Ovary (tissue), 9 donors: ENCODE measurements around the gene TTC39A. TPM values are rescaled to one million over a fixed set of nuclear protein-coding genes. Genes with fewer than 3 reads are reported as not detected.

Experiments
- DNase-seq, 5 donors: peaks; one replicate each; pipeline ENCODE4 v3.0.0-alpha.2; 2019 to 2020
- H3K27ac ChIP-seq, 2 donors: fragments of 200-600 bp; one replicate each; pipeline versions ENCODE4 v1.5.1 to v1.8.0; 2019 to 2022
- H3K27me3 ChIP-seq: fragments of 200-600 bp; one replicate; pipeline ENCODE4 v1.8.0; 2022
- H3K36me3 ChIP-seq: fragments of 200-600 bp; sonication (generic); one replicate; pipeline ENCODE4 v1.5.1; 2019
- H3K4me1 ChIP-seq: one replicate; pipeline ENCODE4 v1.8.1; 2013; ENCODE audit warnings: mild to moderate bottlenecking, moderate library complexity; ENCODE audit not compliant: insufficient read depth
- H3K4me3 ChIP-seq: fragments of 200-600 bp; sonication (generic); one replicate; pipeline ENCODE4 v1.5.1; 2017
- H3K9me3 ChIP-seq, 2 donors: fragments of 200-600 bp in 1 of 2; sonication (generic) in 1 of 2; one replicate each; pipeline versions ENCODE4 v1.5.1 to v1.8.1; 2013 to 2019; ENCODE audit warnings: mild to moderate bottlenecking in 1 of 2, moderate library complexity in 1 of 2
- EP300 ChIP-seq: sonication (generic); formaldehyde crosslinking; IDR thresholded peaks from one replicate; pipeline ENCODE4 v1.6.1; 2017; ENCODE audit warnings: antibody characterized with exemption
- POLR2A ChIP-seq: fragments of 450-650 bp; IDR thresholded peaks from one replicate; pipeline ENCODE4 v1.6.1; 2017; ENCODE audit warnings: antibody characterized with exemption, mild to moderate bottlenecking, moderate library complexity
- WGBS, 3 donors: extraction: QIAGEN DNeasy Blood & Tissue Kit in 1 of 3; methylation state at CpG; one replicate each; pipeline versions ENCODE4 v1.1.5 to v1.1.7; 2013 to 2017; 5-methylcytosine and 5-hydroxymethylcytosine counted together
- intact Hi-C, 4 donors: fragments of 100-400 bp; cut with DNase I; formaldehyde crosslinking; loops; one replicate each; pipeline versions ENCODE4 v1.11.0 to v1.15.1; 2022 to 2023
- polyA plus RNA-seq, 2 donors: library from polyadenylated mRNA; stranded (reverse); fragments of 200-250 nt in 1 of 2; fragments of 350-450 nt in 1 of 2; fragmentation: Illumina TruSeq in 1 of 2; extraction: RNeasy Lipid Tissue Mini Kit (QIAGEN cat#74804) in 1 of 2; gene quantifications; one replicate each; pipeline ENCODE4 v1.2.3, GENCODE V29; 2013 to 2014
- total RNA-seq, 7 donors: library from RNA; depleted of rRNA in 2 of 7; stranded (reverse); fragments of >200 nt in 2 of 7; fragmentation: NEBNext Ultra II Directional in 3 of 7; extraction: Animal tissue kit (Norgen Biotek cat#: 25700) in 3 of 7; gene quantifications; one replicate each; pipeline versions ENCODE4 v1.1.0 to v1.2.4, GENCODE V29; 2016 to 2023
- TF ChIP-seq, protein P1 (sequence below), 3 donors: fragments of 450-650 bp in 2 of 3; fragments of 200-600 bp in 1 of 3; IDR thresholded peaks; one replicate each; pipeline versions ENCODE4 v1.5.1 to v1.8.0; 2016 to 2022; ENCODE audit warnings: antibody characterized with exemption in 3 of 3, mild to moderate bottlenecking in 1 of 3
- donor health status: DM: no; HTN: no; CAD: no; lungs with moderate emphysema.
- donor health status: DM: no; HTN: no; CAD: no.
- donor health status: Bipolar disorder and iron deficiency.
- donor health status: DM: yes; HTN: yes; CAD: no.
- donor health status: DM: no; HTN: no; CAD: no.
- donor health status: DM: yes; HTN: yes; CAD: no.

TTC39A gene
- total and polyA plus RNA-seq, 9 donors, result 0.28 to 10.7 (median 0.62) TPM

DNA sequence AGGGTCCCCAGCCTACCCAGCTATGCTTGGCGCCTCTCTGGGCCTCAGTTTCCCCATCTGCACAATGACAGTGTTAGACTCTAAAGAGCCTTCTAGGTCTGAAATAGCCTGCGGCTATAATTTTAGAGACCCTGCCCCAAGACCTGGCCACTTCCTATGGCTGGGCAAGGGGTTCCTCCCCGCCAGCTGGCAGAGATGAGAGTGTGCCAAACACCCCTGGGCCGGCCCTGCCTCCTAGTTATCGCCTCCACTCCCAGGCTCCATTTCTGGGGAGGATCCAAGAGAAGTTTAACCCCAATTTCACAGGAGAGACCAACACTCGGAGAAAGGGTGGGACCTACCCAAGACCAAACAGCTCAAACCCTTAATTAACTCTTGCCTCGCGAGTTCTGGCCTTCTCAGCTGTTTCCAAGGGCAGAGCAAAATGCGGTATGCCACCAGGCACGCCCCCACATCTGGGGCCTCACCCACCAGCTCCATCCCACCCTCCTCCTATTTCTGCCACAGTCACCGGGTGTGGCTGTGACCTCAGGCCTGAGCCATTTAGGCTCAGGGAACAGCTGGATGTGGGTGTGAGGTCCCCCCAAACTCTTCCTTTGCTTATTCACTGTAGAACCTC, 35.7 kb downstream of the TTC39A start:
- Histone ChIP-seq H3K4me1 (peaks cover 3% of the 10 kb centered on the region), H3K9me3 (no peaks in the 10 kb centered on the region), H3K36me3 (no peaks in the 10 kb centered on the region), H3K4me3 (no peak overlapping the region), H3K27me3 (no peaks in the 10 kb centered on the region), H3K27ac (no peak overlapping the region)
- intact Hi-C loops, result loop anchor here in 3 of 4 donors (5.0 to 10.0 kb wide), 3 partner anchors 90 to 102 kb away; no protein-coding TSS in a partner anchor
- peak in 1 of 5 donors; percentile 9 for DNase-seq
- 61 to 71% (median 62%) methylated on average over 11 of the region's 11 CpGs for WGBS, 3 donors
- TF ChIP-seq POLR2A, result no peak
- TF ChIP-seq, protein P1, sequence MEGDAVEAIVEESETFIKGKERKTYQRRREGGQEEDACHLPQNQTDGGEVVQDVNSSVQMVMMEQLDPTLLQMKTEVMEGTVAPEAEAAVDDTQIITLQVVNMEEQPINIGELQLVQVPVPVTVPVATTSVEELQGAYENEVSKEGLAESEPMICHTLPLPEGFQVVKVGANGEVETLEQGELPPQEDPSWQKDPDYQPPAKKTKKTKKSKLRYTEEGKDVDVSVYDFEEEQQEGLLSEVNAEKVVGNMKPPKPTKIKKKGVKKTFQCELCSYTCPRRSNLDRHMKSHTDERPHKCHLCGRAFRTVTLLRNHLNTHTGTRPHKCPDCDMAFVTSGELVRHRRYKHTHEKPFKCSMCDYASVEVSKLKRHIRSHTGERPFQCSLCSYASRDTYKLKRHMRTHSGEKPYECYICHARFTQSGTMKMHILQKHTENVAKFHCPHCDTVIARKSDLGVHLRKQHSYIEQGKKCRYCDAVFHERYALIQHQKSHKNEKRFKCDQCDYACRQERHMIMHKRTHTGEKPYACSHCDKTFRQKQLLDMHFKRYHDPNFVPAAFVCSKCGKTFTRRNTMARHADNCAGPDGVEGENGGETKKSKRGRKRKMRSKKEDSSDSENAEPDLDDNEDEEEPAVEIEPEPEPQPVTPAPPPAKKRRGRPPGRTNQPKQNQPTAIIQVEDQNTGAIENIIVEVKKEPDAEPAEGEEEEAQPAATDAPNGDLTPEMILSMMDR (IDR thresholded peaks at IDR 0.05), result no peak
- TF ChIP-seq EP300, result no peak

DNA sequence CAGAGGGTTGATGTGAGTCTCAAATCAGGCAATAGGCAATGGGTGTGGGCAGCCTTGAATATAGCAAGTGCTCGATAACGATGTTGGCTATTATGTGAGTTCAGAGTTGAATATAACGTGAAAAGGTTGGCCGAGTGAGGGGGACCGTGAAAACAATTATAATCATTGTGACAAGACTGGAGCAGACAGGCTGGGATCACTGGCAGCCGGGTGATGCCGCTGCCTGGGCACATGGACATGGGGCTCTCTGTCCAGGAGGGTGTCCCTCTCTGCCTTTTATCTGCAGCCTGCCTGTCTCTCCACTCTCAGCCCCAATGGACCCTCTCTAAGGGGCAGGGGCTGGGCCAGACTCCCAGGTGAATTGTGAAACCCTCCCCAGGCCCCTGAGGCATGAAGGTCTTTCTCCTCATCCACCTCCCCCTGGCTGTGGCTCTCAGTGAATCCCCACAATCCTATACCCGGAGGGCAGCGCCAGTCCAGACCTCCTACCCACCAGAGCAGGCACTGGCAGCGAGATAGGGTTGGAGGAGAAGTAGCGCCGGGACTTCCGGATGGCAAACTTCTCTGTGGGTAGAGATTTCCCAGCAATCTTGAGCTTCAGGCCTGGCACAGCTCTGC, 36.4 kb downstream of the TTC39A start:
- Histone ChIP-seq H3K4me3 (no peak overlapping the region), H3K27ac (no peak overlapping the region), H3K27me3 (no peaks in the 10 kb centered on the region), H3K9me3 (no peaks in the 10 kb centered on the region), H3K36me3 (no peaks in the 10 kb centered on the region), H3K4me1 (peaks cover 5% of the 10 kb centered on the region)
- intact Hi-C loops, result loop anchor here in 2 of 4 donors (10.0 kb wide), 2 partner anchors 89 to 99 kb away; no protein-coding TSS in a partner anchor
- WGBS, 3 donors, result 88 to 90% (median 88%) methylated on average over 13 of the region's 13 CpGs
- peak in 1 of 5 donors; percentile 11 for DNase-seq
- TF ChIP-seq EP300 (no peak), POLR2A (no peak)
- TF ChIP-seq, protein P1 (IDR thresholded peaks at IDR 0.05), result no peak

DNA sequence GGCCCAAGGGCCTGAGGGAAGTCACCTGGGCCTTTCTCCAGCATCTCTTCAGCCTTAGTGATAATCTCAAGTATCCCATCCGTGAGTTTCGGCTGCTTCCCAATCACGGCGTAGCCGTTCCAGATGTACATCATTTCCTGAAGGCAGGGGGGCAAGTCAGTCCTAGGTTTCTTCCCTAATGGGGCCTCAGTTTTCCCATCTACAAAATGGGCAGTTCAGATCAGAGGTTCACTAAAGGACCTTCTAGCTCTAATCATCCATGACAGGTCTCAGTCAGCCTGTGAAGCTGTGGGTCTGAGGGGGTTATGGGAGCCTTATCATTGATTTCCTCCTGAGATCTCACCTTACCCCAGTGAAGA, 39.9 kb downstream of the TTC39A start:
- WGBS, 3 donors, result 78 to 82% (median 82%) methylated on average over 5 of the region's 5 CpGs
- Histone ChIP-seq H3K27ac (peak overlapping the region in 1 of 2 donors; percentile 37), H3K4me3 (no peak overlapping the region), H3K4me1 (peaks cover 13% of the 10 kb centered on the region), H3K9me3 (no peaks in the 10 kb centered on the region), H3K27me3 (no peaks in the 10 kb centered on the region), H3K36me3 (no peaks in the 10 kb centered on the region)
- intact Hi-C loops, result loop anchor here in 2 of 4 donors (10.0 kb wide), 2 partner anchors 86 to 96 kb away; no protein-coding TSS in a partner anchor
- no peak for TF ChIP-seq EP300
- TF ChIP-seq POLR2A, result no peak
- TF ChIP-seq, protein P1 (IDR thresholded peaks at IDR 0.05), result no peak
- no peak for DNase-seq

DNA sequence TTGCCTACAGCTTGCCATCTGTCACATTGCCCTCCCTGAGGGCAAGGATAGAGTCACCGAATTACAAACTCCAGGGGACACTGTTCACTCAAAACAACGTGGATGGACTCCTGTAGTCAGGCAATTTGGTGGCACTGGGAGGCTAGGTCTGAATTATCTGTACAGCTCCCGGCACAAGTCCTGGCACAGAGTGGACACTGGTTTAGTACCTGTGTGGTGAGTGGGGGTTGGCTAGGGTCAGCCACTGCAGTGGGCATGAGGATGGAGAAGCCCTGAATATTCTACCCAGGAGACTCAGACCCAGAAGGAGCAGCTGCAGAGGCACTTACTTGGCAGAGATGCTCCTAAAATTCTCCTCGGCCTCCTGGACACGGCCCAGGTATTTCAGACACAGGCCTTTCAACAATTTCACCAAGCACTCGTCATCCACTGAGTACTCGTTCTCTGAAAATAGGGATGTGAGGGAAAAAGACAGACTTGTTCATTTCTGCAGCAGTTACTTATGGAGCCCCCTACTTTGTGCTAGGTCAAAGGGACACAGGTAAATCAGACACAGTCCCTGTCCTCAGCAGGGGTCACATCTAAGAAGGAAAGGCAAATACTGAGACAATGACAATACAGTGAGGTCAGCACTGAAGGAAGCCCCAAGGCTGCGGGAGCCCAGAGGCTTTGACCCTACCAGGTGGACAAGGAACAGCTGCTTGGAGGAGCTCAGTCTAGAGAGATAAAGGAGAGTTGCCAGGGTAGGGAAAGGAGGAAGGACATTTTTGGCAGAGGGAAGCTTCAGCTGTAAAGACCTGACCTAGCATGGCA, 40.5 kb downstream of the TTC39A start:
- Histone ChIP-seq H3K27ac (peak overlapping the region in 1 of 2 donors; percentile 37), H3K27me3 (no peaks in the 10 kb centered on the region), H3K36me3 (no peaks in the 10 kb centered on the region), H3K4me3 (no peak overlapping the region), H3K4me1 (peaks cover 13% of the 10 kb centered on the region), H3K9me3 (no peaks in the 10 kb centered on the region)
- WGBS, 3 donors, result 62 to 78% (median 70%) methylated on average over 8 of the region's 8 CpGs
- peak in 2 of 5 donors; percentile 12 to 37 for DNase-seq
- TF ChIP-seq, protein P1 (IDR thresholded peaks at IDR 0.05), result no peak
- TF ChIP-seq EP300, result no peak
- no peak for TF ChIP-seq POLR2A
- intact Hi-C loops, result loop anchor here in 2 of 4 donors (10.0 kb wide), 2 partner anchors 85 to 95 kb away; no protein-coding TSS in a partner anchor
